ENCODE measurements around the gene TRIOBP.
A peak's percentile ranks its signal among the peaks of the same experiment; 100 is the strongest.

- TF ChIP-seq CTCF (conservative IDR thresholded peaks at IDR 0.05), result no peak
- TF ChIP-seq ZFX (IDR thresholded peaks at IDR 0.05), result 0 out of 2 replicates have a peak, but pooled peaks have one; percentile 38
Measured at GRCh38 chr22:37659066-37659896, 37.6 kb upstream of the TRIOBP start.
